GM18909 (cell line): ENCODE measurements around the gene SRMS.

ENCODE experiments used
- ATAC-seq: cut with Tn5 transposase; IDR thresholded peaks from one replicate; pipeline ENCODE4 v1.9.1; 2021; ENCODE audit warnings: mild to moderate bottlenecking; ENCODE audit not compliant: unreplicated experiment, poor library complexity

The SRMS gene

GRCh38 chr20:63542031-63542559 is 5.5 kb downstream of the SRMS start:
- no peak for ATAC-seq

GRCh38 chr20:63541371-63541770 is 6.2 kb downstream of the SRMS start:
- ATAC-seq: no peak

- ATAC-seq: no peak
Measured at GRCh38 chr20:63540417-63541186, 6.9 kb downstream of the SRMS start.

DNA sequence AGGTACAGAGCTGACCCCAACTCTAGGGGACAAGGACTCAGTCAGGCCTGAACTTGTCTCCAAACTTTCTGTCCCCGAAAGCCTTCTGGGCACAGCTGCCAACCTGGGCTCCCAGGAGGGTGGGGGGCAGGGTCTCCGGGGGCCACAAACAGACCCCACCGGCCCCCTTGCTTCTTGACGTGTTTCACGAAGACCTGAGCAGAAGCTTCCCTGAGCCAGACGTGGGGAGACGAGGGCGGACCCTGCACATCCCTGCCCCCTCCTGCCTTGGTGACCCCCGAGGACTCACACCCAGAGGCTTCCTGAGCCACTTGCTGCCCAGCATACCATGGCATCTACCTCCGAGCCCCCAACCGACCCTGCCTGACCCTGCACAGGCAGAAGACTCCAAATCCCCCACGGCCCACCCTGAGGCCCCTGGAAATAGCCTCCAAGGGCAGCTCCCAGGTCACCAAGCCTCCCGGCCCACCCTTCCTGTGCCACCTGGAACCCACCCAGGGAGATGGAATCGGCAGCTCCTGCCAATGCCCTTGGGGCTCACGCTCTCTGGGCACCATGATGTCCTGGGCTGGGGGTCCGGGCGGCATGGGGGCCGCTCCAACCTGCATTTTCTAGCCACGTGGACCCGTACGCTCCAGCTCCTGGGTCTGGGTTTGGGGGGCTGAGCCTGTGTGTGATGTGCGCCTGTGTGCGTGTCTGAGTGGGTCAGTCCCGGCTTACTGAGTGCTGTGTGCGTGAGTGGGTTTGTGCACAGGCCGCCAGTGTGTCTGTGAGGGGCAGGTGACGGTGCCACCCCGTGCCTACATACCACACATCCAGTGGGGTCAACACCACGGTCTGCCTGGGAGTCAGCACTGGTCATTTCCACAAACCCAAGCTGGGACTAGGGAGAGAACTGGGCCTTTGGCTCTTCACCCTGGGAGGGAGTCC is 7.8 kb downstream of the SRMS start:
- ATAC-seq: no peak

- ATAC-seq: no peak
Measured at GRCh38 chr20:63539092-63539430, 8.5 kb downstream of the SRMS start.

GRCh38 chr20:63538204-63539091 is 9.1 kb downstream of the SRMS start:
- no peak for ATAC-seq

DNA sequence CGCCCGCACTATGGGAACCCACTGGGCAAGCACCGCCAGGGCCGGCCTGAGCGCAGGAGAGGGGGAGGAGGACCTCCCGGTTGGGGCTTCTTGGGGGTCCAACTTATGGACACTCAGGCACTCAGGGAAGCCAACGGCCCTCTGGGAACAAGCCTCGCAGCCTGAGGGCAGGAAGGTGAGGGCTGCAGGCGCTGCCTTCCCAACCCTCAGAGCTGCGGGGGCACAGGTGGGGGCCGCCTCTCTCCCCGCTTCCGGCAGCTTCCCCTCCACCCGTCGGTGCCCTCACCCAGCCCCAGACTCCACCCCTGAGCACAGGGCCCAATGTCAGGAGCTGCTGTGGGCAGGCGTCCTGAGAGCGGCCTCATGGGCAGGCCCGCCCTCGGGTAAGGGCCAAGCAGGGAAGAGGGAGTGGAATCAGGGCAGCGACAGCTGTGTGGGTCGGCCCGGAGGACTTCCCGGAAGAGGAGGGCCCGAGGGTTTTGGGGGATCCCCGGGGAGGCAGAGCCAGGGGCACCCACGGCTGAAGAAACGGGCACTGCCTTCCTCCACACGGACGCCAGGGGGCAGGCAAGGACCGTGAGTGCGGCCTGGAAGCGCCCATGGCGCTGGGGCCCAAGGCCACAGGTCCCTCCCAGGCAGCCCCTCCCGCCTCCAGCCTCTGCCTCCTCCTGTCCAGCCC is 9.9 kb downstream of the SRMS start:
- peak; percentile 87 for ATAC-seq

DNA sequence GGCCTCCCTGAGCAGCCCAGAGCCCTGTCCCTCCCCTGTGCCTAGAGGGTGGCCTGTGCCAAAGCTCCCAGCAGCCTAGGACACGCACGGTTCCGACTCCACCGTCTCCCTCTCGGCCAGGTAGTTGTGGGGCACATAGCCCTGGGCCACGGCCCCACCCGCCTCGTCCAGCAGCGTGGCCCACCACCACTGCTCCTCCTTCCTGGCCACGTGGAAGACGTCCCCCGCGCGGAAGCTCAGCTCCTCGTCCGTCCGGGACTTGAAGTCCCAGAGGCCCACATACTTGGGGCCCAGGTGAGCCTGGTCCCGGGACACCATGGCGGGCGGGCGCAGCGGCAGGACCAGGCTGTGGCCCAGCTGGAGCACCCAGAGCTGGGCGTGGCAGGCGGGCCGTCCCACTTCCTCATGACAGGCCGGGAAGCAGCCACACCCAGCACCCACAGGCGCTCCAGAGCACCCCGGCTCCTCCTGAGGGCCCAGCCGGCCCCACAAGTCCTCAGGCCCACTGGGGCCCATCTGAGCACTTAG is 10.5 kb downstream of the SRMS start, which contains the start of gene PTK6:
TSS of gene PTK6 (minus strand) at position 380 of the 528 bp plus-strand sequence. CDS start at position 318, 62 bp downstream.
- ATAC-seq: peak; percentile 10

DNA sequence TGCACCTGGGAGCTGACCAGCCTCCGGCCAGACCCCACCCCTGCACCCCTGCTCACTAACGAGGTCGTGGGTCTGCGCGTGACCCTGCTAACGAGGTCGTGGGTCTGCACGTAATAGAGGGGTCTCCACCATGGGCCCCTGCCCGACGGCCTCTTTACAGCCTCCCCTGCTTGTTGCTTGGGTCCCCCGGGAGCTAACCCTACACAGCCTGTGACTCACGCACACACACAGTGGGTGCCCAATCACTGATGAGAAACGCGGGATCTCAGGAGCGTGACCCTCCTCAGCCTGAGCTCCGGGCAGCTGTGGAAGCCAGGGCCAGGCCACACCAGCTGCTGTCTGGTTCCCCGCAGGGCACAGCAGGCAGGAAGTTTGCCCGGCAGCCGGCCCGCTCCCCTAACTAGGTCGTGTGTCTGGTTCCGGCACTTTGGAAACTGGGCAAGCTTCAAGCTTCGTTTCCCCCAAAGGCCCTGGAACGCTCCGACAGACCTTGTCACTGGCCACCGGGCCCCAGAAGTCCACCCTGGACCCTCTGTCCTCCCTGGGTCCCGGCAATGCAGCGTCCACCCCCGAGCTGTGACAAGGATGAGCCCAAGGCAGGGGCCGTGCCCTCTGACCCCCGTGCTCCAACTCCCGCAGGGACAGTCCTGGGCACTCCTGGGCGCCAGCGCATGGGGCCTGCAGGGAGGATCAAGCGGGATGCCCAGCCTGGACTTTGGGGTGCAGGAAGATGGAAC is 11.1 kb downstream of the SRMS start:
- ATAC-seq: no peak

- no peak for ATAC-seq
Measured at GRCh38 chr20:63534831-63535651, 12.5 kb downstream of the SRMS start.

GRCh38 chr20:63534427-63534830 is 13.1 kb downstream of the SRMS start:
- ATAC-seq: no peak

DNA sequence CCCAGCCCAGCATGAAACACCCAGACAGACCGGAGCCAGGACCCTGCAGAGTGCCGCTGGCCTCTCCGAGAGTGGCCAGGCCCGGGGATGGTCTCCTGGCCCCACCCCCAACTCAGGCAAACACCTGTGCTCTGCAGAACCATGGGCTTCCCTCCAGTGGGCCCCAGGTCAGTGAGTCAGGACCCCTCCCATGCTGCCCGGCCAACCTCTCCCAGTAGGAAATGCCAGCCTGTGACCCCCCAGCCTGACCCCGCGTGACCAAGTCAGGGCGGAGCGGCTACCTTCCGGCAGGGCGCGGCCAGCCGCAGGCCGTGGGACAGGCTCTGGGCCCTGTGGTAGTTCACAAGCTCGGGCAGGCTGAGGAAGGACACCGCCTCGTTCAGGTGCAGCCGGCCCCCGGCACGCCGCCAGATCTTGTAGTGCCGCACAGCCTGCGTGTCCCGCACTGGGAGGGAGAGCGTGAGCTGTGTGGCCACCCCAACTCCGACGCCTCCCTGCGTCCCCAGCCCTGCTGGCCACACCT is 13.6 kb downstream of the SRMS start:
- ATAC-seq: no peak

- ATAC-seq: no peak
Measured at GRCh38 chr20:63533388-63533787, 14.2 kb downstream of the SRMS start.

DNA sequence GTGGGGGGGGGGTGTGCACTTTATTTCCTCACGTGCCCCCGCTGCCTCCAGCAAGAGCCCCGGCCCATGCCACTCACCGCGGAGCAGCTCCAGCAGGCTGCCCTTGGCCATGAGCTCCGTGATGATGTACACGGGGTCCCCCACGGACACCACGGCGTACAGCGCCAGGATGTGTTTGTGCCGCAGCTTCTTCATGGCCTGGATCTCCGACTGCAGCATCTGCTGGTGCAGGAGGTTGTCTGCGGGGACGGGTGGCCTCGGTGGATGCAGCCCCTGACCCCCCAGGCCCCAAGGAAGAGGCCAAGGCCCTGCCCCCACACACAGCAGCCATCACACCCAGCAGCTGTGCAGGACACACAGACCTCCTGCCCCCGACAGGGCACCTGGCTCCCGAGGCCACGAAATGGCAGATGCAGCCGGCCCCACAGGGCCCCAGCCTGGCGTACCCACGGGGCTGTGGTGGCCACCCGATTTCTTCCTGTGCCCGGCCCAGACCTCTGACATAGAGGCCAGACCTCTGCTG is 15.0 kb downstream of the SRMS start:
- ATAC-seq: no peak

DNA sequence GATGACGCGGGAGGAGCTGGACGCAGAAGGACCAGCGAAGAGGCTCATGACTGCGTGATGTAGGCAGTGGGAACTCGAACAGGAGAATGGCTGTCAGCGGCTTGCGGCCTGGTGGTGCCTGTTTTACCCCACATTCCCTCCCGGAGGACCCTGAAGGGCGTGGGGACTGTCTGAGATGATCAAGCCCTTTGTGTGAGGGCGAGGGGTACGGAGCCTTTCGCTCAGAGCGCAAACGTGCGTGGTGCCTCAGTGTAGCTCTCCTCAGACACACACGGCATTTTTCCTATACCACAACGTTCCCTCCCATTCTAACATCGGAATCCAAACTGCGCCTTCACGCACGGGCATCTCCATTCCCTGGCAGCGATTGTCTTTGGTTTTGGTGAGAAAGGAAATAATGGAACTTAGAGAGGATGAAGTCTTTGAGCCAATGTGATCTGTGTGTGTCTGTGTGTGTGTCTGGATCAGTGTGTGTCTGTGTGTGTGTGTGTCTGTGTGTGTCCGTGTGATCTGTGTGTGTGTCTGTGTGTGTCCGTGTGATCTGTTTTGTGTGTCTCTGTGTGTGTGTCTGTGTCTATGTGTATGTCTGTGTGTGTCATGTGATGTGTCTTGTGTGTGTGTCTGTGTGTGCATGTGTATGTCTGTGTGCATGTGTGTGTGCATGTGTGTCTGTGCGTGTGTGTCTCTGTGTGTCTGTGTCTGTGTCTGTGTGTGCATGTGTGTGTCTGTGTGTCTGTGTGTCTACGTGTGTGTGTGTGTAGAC is 15.7 kb downstream of the SRMS start:
- no peak for ATAC-seq

DNA sequence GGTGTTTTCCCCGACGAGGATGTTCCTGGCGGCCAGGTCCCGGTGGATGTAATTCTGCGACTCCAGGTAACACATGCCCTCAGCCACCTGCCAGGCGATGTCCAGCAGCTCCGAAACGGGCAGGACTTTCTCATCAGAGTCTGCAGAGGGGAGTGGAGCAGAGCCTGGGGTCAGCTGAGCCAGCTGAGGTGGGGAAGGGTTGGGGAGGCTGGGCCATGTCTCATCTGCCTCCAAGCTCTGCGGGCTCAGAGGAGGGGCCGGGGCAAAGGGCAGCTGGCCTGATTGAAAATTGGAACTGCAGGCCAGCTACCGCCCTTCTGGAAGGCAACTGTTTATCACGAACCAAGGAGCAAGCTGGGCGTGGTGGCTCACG is 16.8 kb downstream of the SRMS start:
- ATAC-seq: no peak
